Right lobe of liver (tissue), 6 donors: ENCODE measurements around the gene MAN2B2. TPM values are rescaled to one million over a fixed set of nuclear protein-coding genes. Genes with fewer than 3 reads are reported as not detected.
A peak's percentile ranks its signal among the peaks of the same experiment; 100 is the strongest.

ENCODE experiments used
- ATAC-seq, 4 donors: fragments of 200-7000 bp; cut with Tn5 transposase; one replicate each; pipeline ENCODE4 v1.9.1; 2020; ENCODE audit warnings: mild to moderate bottlenecking in 4 of 4, moderate library complexity in 4 of 4
- DNase-seq, 3 donors: peaks; one replicate each; pipeline ENCODE4 v3.0.0-alpha.2; 2020
- H3K27ac ChIP-seq, 3 donors: fragments of 200-600 bp; one replicate each; pipeline ENCODE4 v1.8.0; 2022
- H3K27me3 ChIP-seq, 2 donors: fragments of 200-600 bp; one replicate each; pipeline ENCODE4 v1.8.0; 2022
- H3K36me3 ChIP-seq, 4 donors: fragments of 200-600 bp; sonication (generic) in 1 of 4; one replicate each; pipeline versions ENCODE4 v1.5.1 to v1.8.0; 2017 to 2022; ENCODE audit warnings: control low read depth in 1 of 4
- H3K4me1 ChIP-seq, 4 donors: fragments of 200-600 bp; sonication (generic) in 1 of 4; one replicate each; pipeline versions ENCODE4 v1.5.1 to v1.8.0; 2017 to 2022; ENCODE audit warnings: control low read depth in 1 of 4
- H3K4me3 ChIP-seq, 3 donors: fragments of 200-600 bp; one replicate each; pipeline ENCODE4 v1.8.0; 2022
- H3K9me3 ChIP-seq, 4 donors: fragments of 200-600 bp; sonication (generic) in 1 of 4; one replicate each; pipeline versions ENCODE4 v1.5.1 to v1.8.0; 2017 to 2022; ENCODE audit warnings: control low read depth in 1 of 4
- POLR2A ChIP-seq: fragments of 450-650 bp; IDR thresholded peaks from one replicate; pipeline ENCODE4 v1.6.1; 2017; ENCODE audit warnings: antibody characterized with exemption, mild to moderate bottlenecking
- WGBS: methylation state at CpG from one replicate; pipeline ENCODE4 v1.1.6; 2018; ENCODE audit warnings: low coverage, low lambda C conversion rate; ENCODE audit not compliant: insufficient coverage; ENCODE audit errors: missing lambda C conversion rate; 5-methylcytosine and 5-hydroxymethylcytosine counted together
- intact Hi-C, 2 donors: fragments of 100-400 bp; cut with DNase I; formaldehyde crosslinking; loops; one replicate each; pipeline versions ENCODE4 v1.11.2 to v1.14.1; 2022
- total RNA-seq, 6 experiments: library from RNA; depleted of rRNA in 2 of 6; stranded (reverse); fragments of >200 nt in 2 of 6; fragmentation: NEBNext Ultra II Directional in 3 of 6; extraction: Animal tissue kit (Norgen Biotek cat#: 25700) in 3 of 6; gene quantifications; one replicate each; pipeline versions ENCODE4 v1.1.0 to v1.2.4, GENCODE V29; 2016 to 2023
- TF ChIP-seq, protein P1 (sequence below), 4 donors: fragments of 200-600 bp in 3 of 4; fragments of 450-650 bp in 1 of 4; IDR thresholded peaks; one replicate each; pipeline versions ENCODE4 v1.5.1 to v1.8.0; 2016 to 2022; ENCODE audit warnings: antibody characterized with exemption in 4 of 4, mild to moderate bottlenecking in 2 of 4
- donor health status: DM: no; HTN: yes; CAD: no.
- donor health status: DM: no; HTN: no; CAD: no.
- donor health status: DM: no; HTN: no; CAD: no.
- donor health status: DM: no; HTN: yes; CAD: no.
- donor health status: DM: no; HTN: yes; CAD: no.

MAN2B2 gene
- total RNA-seq, 6 experiments from 2014 or later: 22.3 to 34.1 (median 27.5) TPM

DNA sequence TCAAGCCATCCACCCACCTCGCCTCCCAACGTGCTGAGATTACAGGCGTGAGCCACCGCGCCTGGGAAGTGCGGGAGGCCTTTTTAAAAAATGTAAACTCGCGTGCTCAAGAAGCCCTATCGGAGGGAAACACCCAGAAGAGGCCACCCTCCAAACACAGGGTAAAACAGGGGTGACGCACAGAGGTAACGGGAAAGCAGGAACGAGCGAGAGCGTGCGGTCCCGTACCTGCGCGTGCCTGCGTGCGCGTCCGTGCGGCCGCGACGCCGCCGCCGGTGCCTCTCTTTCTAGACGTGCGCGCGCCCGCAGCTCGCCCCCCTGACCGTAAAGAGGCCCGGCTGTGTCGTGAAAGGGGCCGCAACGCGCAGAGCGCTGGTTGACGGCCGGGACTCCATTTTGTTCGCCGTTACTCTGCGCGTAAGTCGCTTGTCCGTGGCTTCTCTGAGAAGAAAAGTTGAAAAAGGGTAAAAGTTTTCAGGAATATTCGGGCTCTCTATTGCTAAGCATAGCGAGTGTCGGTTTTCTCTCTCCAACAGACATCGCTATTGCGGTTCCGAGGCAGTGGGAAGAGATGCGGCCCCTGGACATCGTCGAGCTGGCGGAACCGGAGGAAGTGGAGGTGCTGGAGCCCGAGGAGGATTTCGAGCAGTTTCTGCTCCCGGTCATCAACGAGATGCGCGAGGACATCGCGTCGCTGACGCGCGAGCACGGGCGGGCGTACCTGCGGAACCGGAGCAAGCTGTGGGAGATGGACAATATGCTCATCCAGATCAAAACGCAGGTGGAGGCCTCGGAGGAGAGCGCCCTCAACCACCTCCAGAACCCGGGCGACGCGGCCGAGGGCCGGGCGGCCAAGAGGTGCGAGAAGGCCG lies 65.5 kb downstream of the MAN2B2 start, which contains the start of gene MRFAP1:
MRFAP1 (plus strand) TSS at position 394 of the 872 bp plus-strand sequence; CDS start at position 572, 178 bp downstream.
- no peaks in the 10 kb centered on the region for H3K9me3 ChIP-seq
- peaks cover 0 to 14% (median 7%) of the 10 kb centered on the region in 4 donors for H3K4me1 ChIP-seq
- peak within 1 kb of the TSS; percentile 82 to 94 (median 94) for H3K27ac ChIP-seq
- intact Hi-C loops: no loop called here
- no peaks in the 10 kb centered on the region for H3K27me3 ChIP-seq
- H3K4me3 ChIP-seq: peak within 1 kb of the TSS; percentile 86 to 96 (median 88)
- peaks cover 0 to 14% (median 4%) of the 10 kb centered on the region in 4 donors for H3K36me3 ChIP-seq
- WGBS: 0% methylated on average over 58 of the region's 90 CpGs
- DNase-seq (peak; percentile 94 to 96 (median 95)), ATAC-seq (peak; percentile 93 to 97 (median 96))
- TF ChIP-seq, protein P1, sequence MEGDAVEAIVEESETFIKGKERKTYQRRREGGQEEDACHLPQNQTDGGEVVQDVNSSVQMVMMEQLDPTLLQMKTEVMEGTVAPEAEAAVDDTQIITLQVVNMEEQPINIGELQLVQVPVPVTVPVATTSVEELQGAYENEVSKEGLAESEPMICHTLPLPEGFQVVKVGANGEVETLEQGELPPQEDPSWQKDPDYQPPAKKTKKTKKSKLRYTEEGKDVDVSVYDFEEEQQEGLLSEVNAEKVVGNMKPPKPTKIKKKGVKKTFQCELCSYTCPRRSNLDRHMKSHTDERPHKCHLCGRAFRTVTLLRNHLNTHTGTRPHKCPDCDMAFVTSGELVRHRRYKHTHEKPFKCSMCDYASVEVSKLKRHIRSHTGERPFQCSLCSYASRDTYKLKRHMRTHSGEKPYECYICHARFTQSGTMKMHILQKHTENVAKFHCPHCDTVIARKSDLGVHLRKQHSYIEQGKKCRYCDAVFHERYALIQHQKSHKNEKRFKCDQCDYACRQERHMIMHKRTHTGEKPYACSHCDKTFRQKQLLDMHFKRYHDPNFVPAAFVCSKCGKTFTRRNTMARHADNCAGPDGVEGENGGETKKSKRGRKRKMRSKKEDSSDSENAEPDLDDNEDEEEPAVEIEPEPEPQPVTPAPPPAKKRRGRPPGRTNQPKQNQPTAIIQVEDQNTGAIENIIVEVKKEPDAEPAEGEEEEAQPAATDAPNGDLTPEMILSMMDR (IDR thresholded peaks at IDR 0.05): no peak
- TF ChIP-seq POLR2A: no peak

DNA sequence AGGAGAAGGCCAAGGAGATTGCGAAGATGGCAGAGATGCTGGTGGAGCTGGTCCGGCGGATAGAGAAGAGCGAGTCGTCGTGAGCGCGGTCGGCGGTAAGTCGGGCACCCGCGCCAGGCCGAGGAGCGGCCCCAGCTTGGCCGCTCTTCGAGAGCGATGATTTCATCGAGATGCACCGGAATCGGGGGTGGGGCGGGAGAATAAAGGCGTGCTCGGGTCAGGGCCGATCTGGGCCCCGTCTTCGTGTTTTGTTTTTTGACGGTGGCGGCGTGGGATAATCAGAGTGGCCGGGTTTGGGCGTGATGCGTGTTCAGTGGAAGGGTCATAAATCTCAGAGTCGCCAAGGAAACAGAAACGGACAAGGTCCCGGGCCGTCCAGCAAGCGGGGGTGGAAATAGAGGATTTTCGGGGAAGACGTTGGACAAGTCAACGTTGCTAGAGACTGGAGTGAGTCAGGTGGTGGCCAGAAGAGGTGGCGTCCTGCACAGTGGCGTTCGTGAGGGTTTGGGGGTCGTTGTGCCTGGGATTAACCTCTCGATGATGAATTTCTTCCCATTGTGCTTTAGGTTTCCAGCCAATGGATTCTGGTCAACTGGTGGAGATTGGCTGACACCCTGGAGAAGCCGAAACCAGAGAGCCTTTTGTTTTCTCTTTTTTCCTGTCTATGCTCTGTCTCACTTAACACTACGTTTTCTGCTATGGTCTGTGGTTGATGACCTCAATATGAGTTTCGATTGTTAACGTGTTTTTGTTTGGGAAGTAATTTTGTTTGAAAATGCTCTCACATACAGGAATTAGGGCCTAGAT lies 66.4 kb downstream of the MAN2B2 start:
- peaks cover 0 to 14% (median 7%) of the 10 kb centered on the region in 4 donors for H3K4me1 ChIP-seq
- intact Hi-C loops: no loop called here
- peaks cover 0 to 14% (median 4%) of the 10 kb centered on the region in 4 donors for H3K36me3 ChIP-seq
- H3K27ac ChIP-seq: peak overlapping the region; percentile 82 to 94 (median 94)
- no peak for TF ChIP-seq POLR2A
- TF ChIP-seq, protein P1 (IDR thresholded peaks at IDR 0.05): no peak
- DNase-seq: peak in 2 of 3 donors; percentile 70 to 74
- peak overlapping the region; percentile 86 to 96 (median 88) for H3K4me3 ChIP-seq
- ATAC-seq: peak; percentile 54 to 75 (median 58)
- no peaks in the 10 kb centered on the region for H3K27me3 ChIP-seq
- WGBS: under 1% methylated on average over 30 of the region's 50 CpGs
- no peaks in the 10 kb centered on the region for H3K9me3 ChIP-seq

DNA sequence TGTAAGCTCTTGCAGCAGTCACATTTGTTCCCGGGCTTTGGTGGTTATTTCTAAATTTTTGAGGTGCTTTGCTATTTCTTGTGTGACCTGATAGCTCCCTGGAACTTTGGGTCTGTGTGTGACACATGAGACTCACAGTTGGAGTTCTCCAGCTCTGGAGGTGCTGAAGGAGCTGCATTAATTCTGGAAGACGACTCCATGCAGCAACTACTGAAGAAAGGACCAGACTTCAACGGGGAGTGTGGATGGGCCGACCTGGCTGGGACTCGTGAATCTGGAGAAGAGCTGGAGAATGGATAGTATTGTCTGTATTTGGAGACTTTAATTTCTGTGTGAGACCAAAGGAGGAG lies 67.0 kb downstream of the MAN2B2 start:
- no peak for DNase-seq

More for the DNA sequence above, 67.0 kb downstream of the MAN2B2 start:
- Histone ChIP-seq H3K4me3 (peak overlapping the region; percentile 86 to 96 (median 88)), H3K9me3 (no peaks in the 10 kb centered on the region), H3K27me3 (no peaks in the 10 kb centered on the region), H3K36me3 (peaks cover 0 to 14% (median 4%) of the 10 kb centered on the region in 4 donors), H3K4me1 (peaks cover 0 to 14% (median 7%) of the 10 kb centered on the region in 4 donors), H3K27ac (peak overlapping the region in 2 of 3 donors; percentile 82 to 94)
- 41% methylated on average over 5 of the region's 5 CpGs for WGBS
- TF ChIP-seq POLR2A: no peak
- TF ChIP-seq, protein P1 (IDR thresholded peaks at IDR 0.05): no peak
- intact Hi-C loops: no loop called here
- ATAC-seq: no peak
